Femur (tissue), 1 donor: ENCODE measurements around the gene NDUFB2.
"Not testable (repeated sequence)": the region's sequence is repeated elsewhere in the genome, so short reads cannot be mapped to it uniquely, and the experiment has no call there.

Source experiments
- DNase-seq: peaks from one replicate; pipeline ENCODE4 v3.0.0-alpha.2; 2017

The NDUFB2 gene

DNA sequence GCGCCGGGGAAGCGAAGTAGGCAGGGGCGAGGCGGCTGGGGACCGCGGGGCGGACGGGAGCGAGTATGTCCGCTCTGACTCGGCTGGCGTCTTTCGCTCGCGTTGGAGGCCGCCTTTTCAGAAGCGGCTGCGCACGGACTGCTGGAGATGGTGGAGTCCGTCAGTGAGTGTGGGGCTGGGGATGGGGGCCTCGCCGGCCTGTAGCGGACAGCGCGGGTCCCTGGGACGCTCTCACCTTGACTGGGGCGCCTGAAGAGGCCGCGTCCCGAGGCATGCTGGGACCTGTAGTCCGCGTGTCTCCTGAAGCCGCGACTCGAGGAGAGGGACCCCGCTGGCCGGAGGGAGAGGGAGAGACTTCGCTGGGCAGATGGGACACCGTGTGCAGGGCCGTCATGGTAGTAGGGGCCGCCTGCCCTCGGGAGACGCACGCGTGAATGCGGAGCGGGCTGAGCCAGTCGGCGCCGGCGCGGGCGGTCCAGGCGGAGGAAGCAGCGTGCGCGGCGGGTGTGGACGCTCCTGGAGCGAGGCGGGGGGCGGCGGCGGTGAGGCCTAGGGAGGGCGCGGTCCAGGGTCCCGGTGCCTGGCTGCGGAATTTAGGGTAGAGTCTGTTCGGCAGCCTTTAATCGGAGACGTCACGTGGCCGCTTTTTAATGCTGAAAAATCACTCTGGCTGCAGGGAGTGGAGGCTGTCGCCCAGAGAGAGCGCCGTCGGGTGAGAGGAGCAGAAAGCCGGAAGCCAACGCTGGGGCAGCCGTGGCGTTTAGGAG is at the start of gene NDUFB2:
TSS of gene NDUFB2 (plus strand) at position 29 of the 767 bp plus-strand sequence. CDS start at position 66, 37 bp downstream.
- DNase-seq, result no peak

DNA sequence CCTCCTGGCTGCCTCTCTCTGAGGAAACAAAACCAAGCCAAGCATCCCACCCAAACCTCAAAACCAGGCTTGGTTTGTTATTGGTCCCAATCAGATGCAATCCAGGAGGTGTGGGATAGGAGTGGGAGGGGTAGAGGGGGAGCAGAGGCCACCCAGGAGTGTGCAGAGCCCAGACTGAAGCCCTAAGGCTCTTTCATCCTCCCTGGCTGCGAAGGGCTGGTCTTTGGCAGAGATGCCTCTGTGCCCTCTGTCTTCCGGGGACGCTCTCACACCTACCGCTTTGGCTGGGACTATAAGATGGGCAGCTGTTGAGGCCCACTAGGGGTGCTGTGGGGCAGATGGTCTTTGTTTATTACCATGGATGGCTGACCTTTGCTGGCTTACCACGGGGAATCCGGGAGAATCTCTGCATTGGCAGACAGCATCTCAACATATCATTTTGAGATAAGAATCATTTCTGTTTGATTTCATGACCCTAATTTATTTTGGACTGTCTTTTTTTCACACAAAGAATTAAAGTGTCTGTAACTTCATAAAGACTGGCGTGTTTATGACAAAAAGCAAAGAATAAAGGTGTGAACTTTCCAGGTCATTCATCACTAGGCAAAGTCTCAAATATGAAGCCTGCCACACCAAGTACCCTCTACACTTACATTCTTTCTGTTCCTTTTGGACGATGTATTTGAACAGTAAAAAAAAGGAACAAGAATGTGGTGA is 49.4 kb upstream of the NDUFB2 start:
- peak; percentile 55 for DNase-seq

- DNase-seq, result no peak
Measured at GRCh38 chr7:140649556-140650205, 46.8 kb upstream of the NDUFB2 start.

DNA sequence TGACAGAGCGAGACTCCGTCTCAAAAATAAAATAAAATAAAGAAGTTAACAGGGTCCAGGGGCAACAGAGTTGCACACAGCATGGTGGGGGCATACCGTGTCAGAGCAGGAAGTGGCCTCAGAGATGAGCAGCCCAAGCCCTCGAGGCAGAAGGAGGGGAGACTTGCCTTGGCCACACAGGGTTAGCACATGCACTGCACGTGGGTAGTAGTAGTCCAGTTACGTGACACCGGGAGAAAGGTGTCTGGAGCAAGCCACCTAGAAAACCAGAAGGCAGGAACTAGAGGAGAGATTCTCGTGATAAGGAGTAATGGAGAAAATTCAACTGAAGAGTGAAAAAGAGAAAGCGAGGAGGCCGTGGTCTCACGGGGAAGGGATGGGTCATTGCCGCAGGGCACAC is 46.1 kb upstream of the NDUFB2 start:
- no peak for DNase-seq

- DNase-seq, result peak; percentile 82
Measured at GRCh38 chr7:140653319-140654108, 43.0 kb upstream of the NDUFB2 start.

DNA sequence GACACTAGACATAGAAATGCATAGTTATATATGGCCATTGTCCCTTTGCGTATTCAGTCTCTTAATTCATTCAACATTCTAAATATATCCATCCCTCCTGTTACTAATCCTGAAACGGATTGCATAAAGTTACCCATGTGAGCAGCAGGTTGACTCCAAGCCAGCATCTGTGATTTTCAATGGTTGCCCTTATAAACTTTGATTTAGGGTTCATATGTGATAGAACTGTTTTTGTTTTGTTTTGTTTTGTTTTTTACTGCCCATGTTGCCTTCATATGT is 42.5 kb upstream of the NDUFB2 start:
- no peak for DNase-seq

- DNase-seq, result no peak
Measured at GRCh38 chr7:140654661-140655060, 41.8 kb upstream of the NDUFB2 start.

DNA sequence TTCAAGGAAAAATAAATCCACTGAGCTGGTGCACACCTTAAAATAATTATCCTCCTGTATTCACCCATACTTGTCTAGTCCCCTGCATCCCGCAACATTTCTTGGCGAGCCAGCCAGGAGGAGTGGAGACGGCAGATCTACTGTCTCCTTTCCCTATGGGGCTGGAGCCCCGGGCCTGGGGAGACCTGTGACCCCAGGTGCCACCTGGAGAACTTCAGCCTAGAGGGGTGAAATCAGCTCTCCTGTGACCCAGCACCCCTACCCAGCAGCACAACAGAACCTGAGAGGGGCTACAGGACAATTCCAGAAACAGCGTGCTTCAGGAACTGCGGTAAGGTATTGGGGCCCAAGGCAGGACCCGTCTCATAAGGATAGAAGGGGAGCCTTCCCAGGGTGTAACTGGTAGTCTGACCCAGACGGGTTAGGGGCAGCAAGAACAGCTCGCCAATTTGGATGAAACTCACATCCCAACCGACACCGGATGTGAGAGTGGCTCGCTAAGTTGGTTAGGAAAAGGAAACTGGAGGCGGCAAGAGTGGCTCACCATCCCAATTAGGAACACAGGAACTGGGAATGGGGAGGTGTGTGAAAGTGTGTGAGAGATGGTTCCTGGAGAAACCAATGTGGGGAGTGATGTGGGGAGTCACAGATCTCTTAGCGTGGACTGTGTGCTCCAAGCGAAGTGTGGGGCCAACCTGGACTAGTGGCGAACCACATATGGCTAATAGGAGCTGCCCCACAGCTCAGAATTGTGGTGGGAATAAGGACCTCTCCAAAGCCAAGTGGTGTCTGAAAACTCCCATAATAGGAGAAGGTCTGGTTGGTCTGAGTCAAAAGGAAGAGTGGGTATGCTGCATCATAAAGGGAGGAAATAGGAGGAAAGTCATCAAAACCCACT is 40.7 kb upstream of the NDUFB2 start:
- DNase-seq, result no peak

GRCh38 chr7:140656548-140657515 is 39.7 kb upstream of the NDUFB2 start:
- peak; percentile 67 for DNase-seq

DNA sequence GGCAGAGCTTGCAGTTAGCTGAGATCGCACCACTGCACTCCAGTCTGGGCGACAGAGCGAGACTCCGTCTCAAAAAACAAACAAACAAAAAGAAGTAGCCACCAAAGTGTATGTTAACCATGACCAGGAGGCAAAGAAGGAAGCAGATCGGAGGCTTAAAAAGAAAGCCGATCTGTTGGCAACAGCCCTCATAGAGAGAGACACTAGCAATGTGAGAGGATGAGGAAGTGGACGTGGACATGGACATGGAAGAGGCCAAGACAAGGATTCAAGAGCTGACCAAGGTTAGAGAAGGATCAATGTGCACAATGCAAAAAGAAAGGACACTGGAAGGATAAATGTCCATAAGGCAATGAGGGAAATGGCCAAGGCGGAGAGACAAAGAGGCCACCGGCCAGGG is 38.6 kb upstream of the NDUFB2 start:
- DNase-seq, result no peak

DNA sequence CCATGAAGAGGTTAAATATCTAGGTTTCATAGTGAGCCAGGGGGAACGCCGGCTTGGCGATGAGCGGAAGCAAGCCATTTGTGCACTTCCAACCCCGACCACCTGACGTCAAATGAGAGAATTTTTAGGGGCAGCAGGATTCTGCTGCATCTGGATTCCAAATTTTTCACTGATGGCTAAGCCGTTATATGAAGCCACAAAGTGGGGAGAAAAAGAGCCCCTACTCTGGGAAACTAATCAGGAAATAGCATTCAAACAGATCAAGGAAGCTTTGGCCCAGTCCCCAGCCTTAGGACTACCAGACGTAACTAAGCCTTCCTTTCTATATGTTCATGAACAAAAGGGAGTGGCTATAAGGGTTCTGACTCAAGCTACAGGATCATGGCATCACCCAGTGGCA is 36.7 kb upstream of the NDUFB2 start:
- DNase-seq, result no peak

DNA sequence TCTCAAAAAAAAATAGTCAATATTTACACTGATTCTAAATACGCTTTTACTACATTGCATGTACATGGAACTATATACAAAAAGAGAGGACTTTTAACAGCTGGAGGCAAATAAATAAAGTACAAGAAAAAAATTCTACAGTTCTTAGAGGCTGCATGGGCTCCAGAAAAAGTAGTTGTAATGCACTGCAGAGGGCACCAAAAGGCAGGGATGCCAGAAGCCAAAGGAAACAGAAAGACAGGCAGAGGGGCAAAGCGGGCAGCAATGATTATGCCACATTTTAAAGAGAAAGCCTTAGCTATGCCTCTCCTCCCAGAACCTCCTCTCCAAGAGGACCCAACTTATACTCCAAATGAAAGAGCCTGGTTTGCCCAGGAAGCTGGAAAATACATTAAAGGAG is 35.4 kb upstream of the NDUFB2 start:
- DNase-seq, result no peak

DNA sequence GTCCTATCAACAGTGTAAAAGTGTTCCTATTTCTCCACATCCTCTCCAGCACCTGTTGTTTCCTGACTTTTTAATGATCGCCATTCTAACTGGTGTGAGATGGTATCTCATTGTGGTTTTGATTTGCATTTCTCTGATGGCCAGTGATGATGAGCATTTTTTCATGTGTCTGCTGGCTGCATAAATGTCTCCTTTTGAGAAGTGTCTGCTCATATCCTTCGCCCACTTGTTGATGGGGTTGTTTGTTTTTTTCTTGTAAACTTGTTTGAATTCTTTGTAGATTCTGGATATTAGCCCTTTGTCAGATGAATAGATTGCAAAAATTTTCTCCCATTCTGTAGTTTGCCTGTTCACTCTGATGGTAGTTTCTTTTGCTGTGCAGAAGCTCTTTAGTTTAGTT is 33.6 kb upstream of the NDUFB2 start:
- DNase-seq, result not testable (repeated sequence)

GRCh38 chr7:140667476-140667875 is 29.0 kb upstream of the NDUFB2 start:
- no peak for DNase-seq

- no peak for DNase-seq
Measured at GRCh38 chr7:140668641-140669040, 27.9 kb upstream of the NDUFB2 start.

DNA sequence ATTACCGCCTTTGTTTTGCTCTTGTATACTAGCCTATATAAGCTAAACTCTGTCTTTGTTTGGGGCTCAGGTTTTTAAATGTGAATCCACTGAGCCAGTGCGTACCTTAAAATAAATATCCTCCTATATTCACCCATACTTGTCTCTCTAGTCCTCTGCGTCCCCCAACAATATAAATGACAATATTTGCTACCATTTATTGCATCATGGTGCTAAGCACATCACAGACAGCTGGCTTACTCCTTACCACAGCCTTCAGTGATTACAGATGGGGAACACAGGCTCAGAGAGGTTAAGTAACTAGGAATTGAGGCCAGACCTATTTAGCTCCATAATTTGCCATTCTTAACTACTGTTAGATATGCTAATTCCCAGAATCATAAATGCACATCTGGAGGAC is 27.2 kb upstream of the NDUFB2 start:
- no peak for DNase-seq

DNA sequence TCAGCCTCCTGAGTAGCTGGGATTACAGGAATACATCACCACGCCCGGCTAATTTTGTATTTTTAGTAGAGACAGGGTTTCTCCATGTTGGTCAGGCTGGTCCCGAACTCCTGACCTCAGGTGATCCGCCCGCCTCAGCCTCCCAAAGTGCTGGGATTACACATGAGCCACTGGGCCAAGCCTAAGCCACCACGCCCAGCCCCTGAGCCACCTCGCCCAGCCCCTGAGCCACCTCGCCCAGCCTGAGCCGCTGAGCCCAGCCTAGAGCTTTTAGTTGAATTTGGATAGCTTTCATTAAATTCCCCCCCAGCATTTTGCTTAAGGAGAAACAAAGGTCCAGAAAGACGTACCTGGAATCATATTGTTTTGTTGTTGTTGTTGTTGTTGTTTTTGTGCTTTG is 26.6 kb upstream of the NDUFB2 start:
- not testable (repeated sequence) for DNase-seq

GRCh38 chr7:140670343-140670935 is 26.1 kb upstream of the NDUFB2 start:
- no peak for DNase-seq

GRCh38 chr7:140671966-140672365 is 24.5 kb upstream of the NDUFB2 start:
- DNase-seq, result no peak

GRCh38 chr7:140672382-140673062 is 24.0 kb upstream of the NDUFB2 start, which contains the start of gene ADCK2:
Gene ADCK2, plus strand, starts transcription at chr7:140672945. Its CDS starts 386 bp downstream, at chr7:140673331.
- DNase-seq, result peak; percentile 67
